ENCODE measurements around the gene BRPF1.

Gene BRPF1

GRCh38 chr3:9696480-9697220 lies 34.9 kb upstream of the BRPF1 start:
- peaks cover 55 to 100% (median 90%) of the 10 kb centered on the region in 3 donors for H3K36me3 ChIP-seq

GRCh38 chr3:9697892-9698291 lies 33.6 kb upstream of the BRPF1 start:
- Histone ChIP-seq H3K9me3 (no peaks in the 10 kb centered on the region), H3K27ac (no peak overlapping the region), H3K4me1 (no peaks in the 10 kb centered on the region), H3K27me3 (no peaks in the 10 kb centered on the region), H3K4me3 (no peak overlapping the region), H3K36me3 (peaks cover 49 to 100% (median 88%) of the 10 kb centered on the region in 3 donors)
- intact Hi-C loops (cut with DNase I; ENCODE audit: low total_unique reads), result no loop called here
- TF ChIP-seq CTCF (IDR thresholded peaks at IDR 0.05), result no peak
- no peak for DNase-seq

More at GRCh38 chr3:9696480-9697220, 34.9 kb upstream of the BRPF1 start:
- no peaks in the 10 kb centered on the region for H3K9me3 ChIP-seq
- intact Hi-C loops (cut with DNase I; ENCODE audit: low total_unique reads), result no loop called here
- no peak for TF ChIP-seq CTCF (IDR thresholded peaks at IDR 0.05)
- H3K4me1 ChIP-seq, result no peaks in the 10 kb centered on the region
- no peaks in the 10 kb centered on the region for H3K27me3 ChIP-seq
- no peak for DNase-seq
- H3K4me3 ChIP-seq, result no peak overlapping the region
- no peak overlapping the region for H3K27ac ChIP-seq

- no peak for TF ChIP-seq CTCF (IDR thresholded peaks at IDR 0.05)
- H3K27ac ChIP-seq, result no peak overlapping the region
- H3K27me3 ChIP-seq, result peaks cover 0 to 2% of the 10 kb centered on the region in 2 donors
- DNase-seq, result no peak
- intact Hi-C loops (cut with DNase I; ENCODE audit: low total_unique reads), result no loop called here
- H3K36me3 ChIP-seq, result peaks cover 45 to 97% (median 87%) of the 10 kb centered on the region in 3 donors
- H3K4me1 ChIP-seq, result peaks cover 0 to 1% (median under 1%) of the 10 kb centered on the region in 4 donors
- H3K9me3 ChIP-seq, result no peaks in the 10 kb centered on the region
- H3K4me3 ChIP-seq, result no peak overlapping the region
These were observed 33.2 kb upstream of the BRPF1 start for GRCh38 chr3:9698293-9698692.

- Histone ChIP-seq H3K27me3 (peaks cover 0 to 20% of the 10 kb centered on the region in 2 donors), H3K9me3 (no peaks in the 10 kb centered on the region), H3K4me1 (peaks cover 0 to 20% (median 17%) of the 10 kb centered on the region in 4 donors), H3K4me3 (no peak overlapping the region), H3K36me3 (peaks cover 23 to 75% (median 67%) of the 10 kb centered on the region in 3 donors), H3K27ac (no peak overlapping the region)
- no peak for DNase-seq
- intact Hi-C loops (cut with DNase I; ENCODE audit: low total_unique reads), result no loop called here
- no peak for TF ChIP-seq CTCF (IDR thresholded peaks at IDR 0.05)
These were observed 31.0 kb upstream of the BRPF1 start for GRCh38 chr3:9700536-9700935.

GRCh38 chr3:9701006-9701405 lies 30.5 kb upstream of the BRPF1 start:
- H3K4me3 ChIP-seq, result no peak overlapping the region
- H3K4me1 ChIP-seq, result peaks cover 0 to 20% (median 17%) of the 10 kb centered on the region in 4 donors
- peaks cover 0 to 20% of the 10 kb centered on the region in 2 donors for H3K27me3 ChIP-seq
- H3K27ac ChIP-seq, result no peak overlapping the region
- no peaks in the 10 kb centered on the region for H3K9me3 ChIP-seq
- peaks cover 18 to 70% (median 66%) of the 10 kb centered on the region in 3 donors for H3K36me3 ChIP-seq
- intact Hi-C loops (cut with DNase I; ENCODE audit: low total_unique reads), result no loop called here
- no peak for DNase-seq
- no peak for TF ChIP-seq CTCF (IDR thresholded peaks at IDR 0.05)
